SU-DHL-6 (cell line): ENCODE data around the gene CSHL1.

Experiments used
- EZH2phosphoT487 ChIP-seq: fragments of 200-600 bp; sonication (generic), shearing (Covaris generic); conservative IDR thresholded peaks from 2 replicates; pipeline ENCODE4 v1.6.1; 2018; ENCODE audit warnings: mild to moderate bottlenecking, antibody characterized with exemption, low read length, moderate library complexity, mixed read lengths
- TF ChIP-seq, protein P1 (sequence below): fragments of 200-600 bp; sonication (generic); IDR thresholded peaks from one replicate; pipeline ENCODE4 v1.5.1; 2017; ENCODE audit warnings: antibody characterized with exemption, mild to moderate bottlenecking, low read length, moderate library complexity; ENCODE audit not compliant: insufficient read depth, poor library complexity, severe bottlenecking

DNA sequence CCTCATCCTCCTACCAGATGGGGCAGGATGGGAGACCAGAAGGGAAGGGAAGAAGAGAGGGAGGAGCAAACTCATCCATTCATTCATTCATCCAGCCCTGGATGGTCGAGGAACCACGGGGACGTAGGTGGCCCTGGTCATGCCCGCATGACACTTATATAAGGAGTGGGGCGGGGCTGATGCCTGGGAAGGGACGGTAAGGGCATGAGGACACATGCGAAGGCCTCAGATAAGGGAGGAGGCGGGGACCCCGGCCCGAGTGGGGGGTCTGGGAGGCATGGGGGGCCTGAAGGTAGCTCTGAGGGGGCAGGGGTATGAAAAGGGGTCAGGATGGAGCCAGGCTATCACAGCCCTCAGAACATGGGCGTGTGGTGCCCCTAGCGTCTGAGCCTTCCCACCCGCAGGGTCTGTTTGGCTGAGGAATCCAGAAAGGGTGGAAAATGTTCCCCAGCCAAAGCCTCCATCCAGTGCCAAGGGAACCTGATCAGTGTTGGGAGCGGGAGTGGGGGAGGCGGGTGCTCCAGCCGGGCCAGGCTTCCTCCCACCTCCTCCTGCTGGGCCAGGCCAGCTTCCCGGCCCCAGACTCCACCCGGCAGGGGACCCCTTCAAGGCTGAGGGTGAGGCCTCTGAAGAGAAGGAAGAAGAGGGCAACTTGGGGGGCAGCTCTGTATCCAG lies 38.7 kb upstream of the CSHL1 start:
- TF ChIP-seq, protein P1, sequence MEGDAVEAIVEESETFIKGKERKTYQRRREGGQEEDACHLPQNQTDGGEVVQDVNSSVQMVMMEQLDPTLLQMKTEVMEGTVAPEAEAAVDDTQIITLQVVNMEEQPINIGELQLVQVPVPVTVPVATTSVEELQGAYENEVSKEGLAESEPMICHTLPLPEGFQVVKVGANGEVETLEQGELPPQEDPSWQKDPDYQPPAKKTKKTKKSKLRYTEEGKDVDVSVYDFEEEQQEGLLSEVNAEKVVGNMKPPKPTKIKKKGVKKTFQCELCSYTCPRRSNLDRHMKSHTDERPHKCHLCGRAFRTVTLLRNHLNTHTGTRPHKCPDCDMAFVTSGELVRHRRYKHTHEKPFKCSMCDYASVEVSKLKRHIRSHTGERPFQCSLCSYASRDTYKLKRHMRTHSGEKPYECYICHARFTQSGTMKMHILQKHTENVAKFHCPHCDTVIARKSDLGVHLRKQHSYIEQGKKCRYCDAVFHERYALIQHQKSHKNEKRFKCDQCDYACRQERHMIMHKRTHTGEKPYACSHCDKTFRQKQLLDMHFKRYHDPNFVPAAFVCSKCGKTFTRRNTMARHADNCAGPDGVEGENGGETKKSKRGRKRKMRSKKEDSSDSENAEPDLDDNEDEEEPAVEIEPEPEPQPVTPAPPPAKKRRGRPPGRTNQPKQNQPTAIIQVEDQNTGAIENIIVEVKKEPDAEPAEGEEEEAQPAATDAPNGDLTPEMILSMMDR: no peak
- TF ChIP-seq EZH2phosphoT487: no peak
